ENCODE results near the gene MED7.

MED7 gene

GRCh38 chr5:157162919-157163510, 20.4 kb upstream of the MED7 start:
- DNase-seq: no peak

GRCh38 chr5:157161996-157162395, 19.3 kb upstream of the MED7 start:
- no peak for DNase-seq

GRCh38 chr5:157160001-157160400, 17.3 kb upstream of the MED7 start:
- no peak for DNase-seq

GRCh38 chr5:157159209-157159751, 16.6 kb upstream of the MED7 start:
- DNase-seq: no peak

GRCh38 chr5:157157293-157157891, 14.7 kb upstream of the MED7 start:
- no peak for DNase-seq

GRCh38 chr5:157155297-157155696, 12.6 kb upstream of the MED7 start:
- no peak for DNase-seq

- no peak for DNase-seq
These were observed 8.3 kb upstream of the MED7 start for GRCh38 chr5:157150995-157151394.

- peak; percentile 50 for DNase-seq
These were observed 6.3 kb upstream of the MED7 start for GRCh38 chr5:157148734-157149615.

- DNase-seq: peak; percentile 54
These were observed 684 bp upstream of the MED7 start for GRCh38 chr5:157143127-157143971.

- no peak for DNase-seq
These were observed 5.0 kb downstream of the MED7 start for GRCh38 chr5:157137691-157138090.

GRCh38 chr5:157132281-157132612, 10.4 kb downstream of the MED7 start:
- no peak for DNase-seq

- DNase-seq: no peak
These were observed 11.7 kb downstream of the MED7 start for GRCh38 chr5:157130925-157131324.

- DNase-seq: no peak
These were observed 21.0 kb downstream of the MED7 start for GRCh38 chr5:157121709-157122108.

- DNase-seq: no peak
These were observed 22.6 kb downstream of the MED7 start for GRCh38 chr5:157120102-157120501.

- no peak for DNase-seq
These were observed 26.1 kb downstream of the MED7 start for GRCh38 chr5:157116483-157116954.

GRCh38 chr5:157115502-157115901, 27.2 kb downstream of the MED7 start:
- DNase-seq: no peak

GRCh38 chr5:157115012-157115411, 27.7 kb downstream of the MED7 start:
- no peak for DNase-seq

GRCh38 chr5:157113002-157113401, 29.7 kb downstream of the MED7 start:
- no peak for DNase-seq

- no peak for DNase-seq
These were observed 32.9 kb downstream of the MED7 start for GRCh38 chr5:157109744-157110143.

GRCh38 chr5:157108976-157109375, 33.7 kb downstream of the MED7 start, which contains the start of gene HAVCR2:
TSS of gene HAVCR2 (minus strand) at chr5:157109044. CDS start at chr5:157108983, 61 bp downstream.
- DNase-seq: no peak

GRCh38 chr5:157107508-157107907, 35.2 kb downstream of the MED7 start:
- DNase-seq: no peak

GRCh38 chr5:157106630-157107461, 35.8 kb downstream of the MED7 start:
- DNase-seq: no peak

Measured in NCI-H1694 treated with DMSO at 0.1 percent for 48 hours (cell line).